Renal cortex interstitium (tissue), 11 donors: ENCODE results near the gene PDE6A. TPM values are rescaled to one million over a fixed set of nuclear protein-coding genes. Genes with fewer than 3 reads are reported as not detected.

ENCODE experiments used
- DNase-seq, 11 donors: peaks; one replicate each; pipeline ENCODE4 v3.0.0-alpha.2; 2013; ENCODE audit warnings: low read depth in 9 of 11, low spot score in 4 of 11; ENCODE audit errors: extremely low read depth in 1 of 11
- polyA plus RNA-seq, 3 donors: library from polyadenylated mRNA; unstranded; fragments of 120-200 nt; gene quantifications; one replicate each; pipeline ENCODE4 v1.2.1, GENCODE V29; 2013; ENCODE audit not compliant: insufficient read length in 3 of 3

Gene PDE6A
- polyA plus RNA-seq, 3 donors = 0.12 to 0.16 (median 0.14) TPM

DNA sequence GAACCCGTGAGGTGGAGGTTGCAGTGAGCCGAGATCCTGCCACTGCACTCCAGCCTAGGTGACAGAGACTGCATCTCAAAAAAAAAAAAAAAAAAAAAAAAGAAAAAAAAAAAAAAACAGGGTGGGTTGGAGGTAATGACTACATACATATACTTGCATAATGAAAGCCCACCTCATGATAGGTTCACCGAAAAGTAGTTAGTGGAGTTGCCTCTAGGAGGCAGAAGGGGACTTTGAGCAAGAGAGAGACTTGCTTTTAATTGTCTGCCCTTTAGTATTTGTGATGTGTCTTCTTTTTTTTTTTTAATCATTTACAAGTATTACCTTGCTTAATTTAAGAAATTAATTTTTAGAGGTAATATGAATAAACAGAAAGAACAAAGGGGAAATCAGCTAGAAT lies 114.6 kb downstream of the PDE6A start:
- no peak for DNase-seq

DNA sequence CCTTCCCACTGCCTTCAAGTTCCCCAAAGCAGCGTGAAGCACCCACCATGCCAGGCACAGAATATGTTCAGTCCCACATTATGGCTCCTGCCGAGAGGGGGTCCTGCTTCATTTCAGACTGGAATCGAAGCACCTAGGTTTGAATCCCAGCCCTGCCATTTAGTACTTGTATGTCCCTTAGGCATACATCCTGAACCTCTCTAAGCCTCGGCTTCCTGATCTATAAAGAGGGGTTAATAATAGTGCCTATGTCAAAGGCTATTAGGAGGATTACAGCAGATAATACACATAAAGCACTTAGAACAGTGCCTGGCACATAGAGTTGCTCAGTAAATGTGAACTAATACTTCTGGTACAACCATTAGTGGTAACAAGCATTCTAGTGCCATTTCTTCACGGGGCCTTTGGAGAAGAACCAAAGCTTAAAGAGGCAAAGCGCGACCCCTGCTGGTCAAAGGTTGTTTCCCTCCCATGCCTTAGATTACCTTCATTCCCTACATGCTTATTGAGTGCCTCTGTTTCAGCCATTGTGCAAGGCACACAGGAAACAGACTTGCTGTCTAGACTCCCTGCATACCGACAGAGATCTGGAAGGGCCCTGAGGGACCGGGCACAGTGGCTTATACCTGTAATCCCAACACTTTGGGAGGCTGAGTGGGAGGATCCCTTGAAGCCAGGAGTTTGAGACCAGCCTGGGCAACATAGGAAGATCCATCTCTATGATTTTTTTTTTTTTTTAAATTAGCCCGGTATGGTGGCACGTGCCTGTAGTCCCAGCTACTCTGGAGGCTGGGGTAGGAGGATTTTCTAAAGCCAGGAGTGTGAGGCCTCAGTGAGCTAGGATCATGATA lies 116.2 kb downstream of the PDE6A start:
- peak; percentile 71 to 90 (median 80) for DNase-seq

GRCh38 chr5:149827546-149827945 lies 117.0 kb downstream of the PDE6A start:
- no peak for DNase-seq

GRCh38 chr5:149827086-149827485 lies 117.5 kb downstream of the PDE6A start:
- no peak for DNase-seq

- DNase-seq = no peak
Measured at GRCh38 chr5:149826574-149826973, 118.0 kb downstream of the PDE6A start.

DNA sequence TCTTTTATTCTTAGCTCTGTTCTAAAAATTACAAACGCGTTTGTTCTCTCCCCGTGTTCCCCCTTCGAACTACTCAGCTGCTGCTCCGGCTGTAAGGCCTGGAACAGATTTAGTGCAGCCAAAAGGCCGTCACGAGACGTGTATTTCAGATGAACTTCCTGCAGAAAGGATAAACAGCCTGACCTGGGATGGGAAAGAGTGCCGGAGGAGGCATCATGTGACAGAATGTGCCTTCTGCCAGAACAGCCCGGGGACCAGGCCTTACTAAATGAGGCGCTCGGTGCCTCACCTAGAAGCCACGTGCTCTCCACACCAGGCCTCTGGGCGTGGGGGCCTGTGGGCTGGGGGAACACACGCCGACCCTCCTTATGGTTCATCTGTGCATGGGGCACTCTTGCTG lies 119.7 kb downstream of the PDE6A start:
- peak in 1 of 11 donors; percentile 18 for DNase-seq

- no peak for DNase-seq
Measured at GRCh38 chr5:149824120-149824519, 120.5 kb downstream of the PDE6A start.

DNA sequence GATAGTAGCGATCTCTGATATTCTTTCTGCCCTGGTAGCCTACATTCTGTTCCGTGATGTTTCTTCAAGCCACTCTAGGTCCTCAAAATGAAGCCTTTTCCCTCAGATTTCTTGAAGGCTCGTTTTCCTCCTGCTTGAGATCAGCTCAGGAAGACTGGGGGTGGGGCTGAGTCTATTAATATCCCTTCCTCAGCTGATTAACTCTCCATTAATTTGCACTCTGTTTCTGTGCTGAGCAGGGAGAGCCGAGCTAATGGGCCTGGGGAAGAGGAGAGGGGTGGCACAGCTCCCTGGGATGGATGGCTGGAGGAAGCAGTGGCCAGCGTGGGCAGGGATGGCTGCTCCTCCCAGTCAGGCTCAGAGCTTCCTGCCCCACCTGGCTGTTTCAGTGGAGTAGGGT lies 121.2 kb downstream of the PDE6A start:
- no peak for DNase-seq

DNA sequence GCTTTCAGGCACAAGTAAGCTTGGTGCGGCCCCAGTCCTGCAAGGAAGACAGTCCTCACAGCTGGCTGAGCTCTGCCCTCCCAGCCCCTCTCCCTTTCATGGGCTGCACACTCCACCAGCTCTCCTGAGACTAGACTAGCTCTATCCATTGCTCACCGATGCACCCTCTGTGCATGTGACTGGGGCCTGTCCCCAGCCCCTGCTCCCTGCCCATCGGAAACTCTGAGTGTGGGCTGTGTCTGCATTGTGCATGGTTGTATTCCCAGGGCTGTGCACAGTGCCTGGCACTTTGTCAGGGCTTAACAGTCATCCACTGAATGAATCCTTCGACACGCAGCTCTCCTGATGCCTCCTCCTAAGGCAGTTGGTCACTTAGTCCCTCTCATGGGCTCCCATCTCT lies 122.3 kb downstream of the PDE6A start:
- DNase-seq = no peak

DNA sequence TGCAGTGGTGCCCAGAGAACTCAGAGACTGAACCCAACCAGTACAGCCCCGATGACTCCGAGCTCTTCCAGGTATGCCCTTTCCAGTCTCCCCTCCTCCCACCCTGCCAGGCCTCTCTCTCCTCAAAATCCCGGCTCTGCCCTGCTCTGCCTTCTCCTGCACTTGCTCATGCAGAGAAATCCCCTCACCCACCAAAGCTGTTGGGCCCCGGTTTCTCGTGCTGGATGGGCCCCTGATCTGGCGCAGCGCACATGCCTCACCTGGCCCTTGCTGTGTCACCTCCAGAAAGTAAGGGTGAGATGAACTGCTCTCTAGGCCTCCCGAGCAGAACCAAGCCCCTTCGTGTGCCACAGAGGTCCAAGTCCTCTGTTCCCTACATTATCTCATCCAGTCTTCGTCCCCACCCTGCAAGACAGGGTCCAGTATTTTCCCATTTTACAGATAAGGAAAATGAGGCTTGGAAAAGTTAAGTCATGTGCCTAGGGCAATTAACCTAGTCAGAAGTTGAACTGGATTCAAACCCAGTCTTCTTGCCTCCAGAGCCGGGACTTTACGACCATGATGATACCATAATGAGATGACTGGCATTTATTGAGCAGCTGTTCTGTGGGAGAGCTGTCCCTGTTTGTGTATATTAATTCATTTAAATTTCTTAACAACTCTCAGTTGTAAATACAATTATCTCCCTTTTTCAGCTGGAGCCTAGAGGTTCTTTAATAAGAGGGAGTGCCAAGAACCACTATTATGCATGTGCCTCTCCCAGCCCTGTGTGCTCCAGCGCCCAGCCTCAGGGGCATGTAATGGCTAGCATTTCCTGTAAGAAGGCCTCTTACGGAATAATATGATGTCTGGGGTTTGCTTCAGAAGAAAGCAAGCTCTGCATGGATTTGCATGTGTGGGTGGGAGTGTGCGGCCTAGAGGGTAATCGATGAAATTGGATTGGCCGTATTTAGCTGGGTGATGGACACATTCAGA lies 123.8 kb downstream of the PDE6A start:
- no peak for DNase-seq

- no peak for DNase-seq
Measured at GRCh38 chr5:149820012-149820411, 124.6 kb downstream of the PDE6A start.

GRCh38 chr5:149818116-149818515 lies 126.5 kb downstream of the PDE6A start:
- DNase-seq = no peak

- no peak for DNase-seq
Measured at GRCh38 chr5:149817539-149818060, 127.0 kb downstream of the PDE6A start.

DNA sequence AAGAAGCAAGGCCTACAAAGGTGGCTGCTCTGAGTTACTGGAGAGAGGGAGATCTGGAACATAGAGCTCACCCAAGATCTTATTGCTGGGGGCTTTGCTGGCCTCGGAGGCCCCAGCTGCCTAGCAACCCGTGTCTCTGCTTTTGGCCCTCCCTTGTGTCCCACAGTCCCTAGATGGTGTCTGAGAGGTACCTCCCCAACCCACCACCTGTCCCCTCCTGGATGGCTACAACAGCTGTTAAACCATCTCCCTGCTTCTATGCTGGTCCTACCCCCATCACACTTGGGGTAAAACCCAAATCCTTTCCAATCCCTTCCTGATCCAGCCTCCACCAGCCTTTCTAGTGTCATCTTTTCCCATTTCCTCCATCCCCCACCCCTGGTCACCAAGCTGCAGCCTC lies 127.9 kb downstream of the PDE6A start:
- DNase-seq = no peak

DNA sequence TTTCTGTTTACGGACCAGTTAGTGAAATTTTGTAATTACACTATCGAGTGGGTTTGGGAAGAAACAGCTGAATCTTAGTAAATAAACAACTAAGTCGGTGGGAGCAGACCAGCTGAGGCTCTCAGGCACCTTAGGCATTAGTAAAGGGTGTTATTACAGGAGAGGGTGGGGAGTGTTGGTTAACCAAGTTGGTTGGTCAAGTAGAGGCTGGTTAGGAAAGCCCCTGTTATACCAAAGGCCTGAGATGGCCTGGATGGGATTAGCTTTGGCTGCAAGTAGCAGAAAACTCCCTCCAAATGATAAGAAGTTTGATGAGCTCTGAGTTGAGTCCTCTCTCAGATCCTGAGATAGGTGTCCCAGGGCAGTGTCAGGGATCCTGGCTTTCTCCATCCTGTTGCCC lies 133.1 kb downstream of the PDE6A start:
- no peak for DNase-seq

DNA sequence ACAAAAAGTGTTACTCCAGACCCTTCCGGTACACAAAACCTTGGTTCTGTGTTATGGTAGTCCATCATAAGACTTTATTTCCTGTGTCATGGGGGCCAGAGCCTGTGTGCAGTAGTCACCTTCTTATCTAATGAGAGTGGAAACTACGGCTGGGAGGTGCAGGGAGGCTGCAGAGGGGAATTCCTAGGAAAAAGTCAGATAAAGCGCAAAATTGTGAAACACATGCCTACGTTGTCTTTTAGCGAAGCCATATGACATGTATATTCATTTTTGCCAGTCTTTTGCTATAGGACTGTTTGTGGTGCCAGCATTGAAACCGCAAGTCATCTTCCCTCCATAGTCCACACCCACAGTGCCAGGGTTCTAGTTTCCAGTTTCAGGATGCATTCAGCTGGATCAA lies 133.7 kb downstream of the PDE6A start:
- DNase-seq = no peak

DNA sequence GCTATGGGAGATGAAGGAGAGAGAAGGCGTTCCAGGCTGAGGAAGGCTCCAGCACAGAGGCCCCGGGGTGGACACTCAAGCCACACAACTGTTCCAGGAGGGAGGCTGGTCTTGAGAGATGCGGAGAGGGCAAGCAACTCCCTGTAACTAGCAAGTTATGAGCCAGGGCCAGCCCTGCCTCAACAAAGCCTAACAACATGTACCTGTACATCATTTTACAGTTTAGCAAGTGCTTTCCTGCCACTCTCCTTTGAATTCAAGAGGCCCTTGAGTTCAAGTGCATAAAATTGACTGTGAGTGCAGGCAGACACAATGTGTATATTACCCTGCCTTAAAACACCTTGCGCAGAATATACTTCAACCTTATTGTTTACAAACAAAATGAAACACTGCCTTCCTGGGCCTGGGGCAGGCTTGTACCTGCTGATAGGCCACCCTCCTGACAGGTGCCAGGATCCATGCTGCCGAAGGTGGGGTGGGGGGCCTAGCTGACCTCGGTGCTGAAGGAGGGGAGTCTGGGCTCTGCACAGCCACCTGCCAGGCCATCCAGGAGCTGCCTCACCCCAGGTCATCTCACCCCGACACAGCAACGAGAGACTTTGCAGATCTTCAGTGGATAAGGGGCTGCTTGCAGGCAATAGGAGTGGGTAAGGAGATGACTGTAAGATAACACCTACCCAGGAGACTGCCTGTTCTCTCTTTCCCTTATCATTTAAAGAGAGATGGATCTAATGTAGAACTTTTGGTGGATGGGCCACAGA lies 134.5 kb downstream of the PDE6A start:
- DNase-seq = no peak

- DNase-seq = no peak
Measured at GRCh38 chr5:149808264-149808982, 136.2 kb downstream of the PDE6A start.
